ENCODE measurements around the gene PRDM12. TPM values are rescaled to one million over a fixed set of nuclear protein-coding genes. Genes with fewer than 3 reads are reported as not detected.

Gene PRDM12
- total and polyA plus RNA-seq, 7 donors, result 0.03 to 0.17 (median 0.06) TPM; not detected in 4

DNA sequence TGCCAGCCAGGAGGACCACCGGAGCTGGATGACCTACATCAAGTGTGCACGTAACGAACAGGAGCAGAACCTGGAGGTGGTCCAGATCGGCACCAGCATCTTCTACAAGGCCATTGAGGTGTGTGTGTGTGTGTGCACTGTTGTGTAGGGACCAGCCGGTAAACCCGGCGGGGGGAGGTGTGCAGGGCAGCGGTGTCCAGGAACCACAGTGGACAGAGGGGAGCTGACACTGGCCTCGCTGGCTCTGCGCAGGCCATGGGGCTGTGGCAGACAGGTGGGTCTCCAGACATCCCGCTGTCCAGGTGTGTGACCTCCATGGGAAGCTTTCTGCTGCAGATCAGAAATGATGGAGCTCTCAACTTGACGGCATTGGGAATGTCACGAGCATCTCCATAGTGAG is 3.8 kb downstream of the PRDM12 start:
- TF ChIP-seq, protein P1, sequence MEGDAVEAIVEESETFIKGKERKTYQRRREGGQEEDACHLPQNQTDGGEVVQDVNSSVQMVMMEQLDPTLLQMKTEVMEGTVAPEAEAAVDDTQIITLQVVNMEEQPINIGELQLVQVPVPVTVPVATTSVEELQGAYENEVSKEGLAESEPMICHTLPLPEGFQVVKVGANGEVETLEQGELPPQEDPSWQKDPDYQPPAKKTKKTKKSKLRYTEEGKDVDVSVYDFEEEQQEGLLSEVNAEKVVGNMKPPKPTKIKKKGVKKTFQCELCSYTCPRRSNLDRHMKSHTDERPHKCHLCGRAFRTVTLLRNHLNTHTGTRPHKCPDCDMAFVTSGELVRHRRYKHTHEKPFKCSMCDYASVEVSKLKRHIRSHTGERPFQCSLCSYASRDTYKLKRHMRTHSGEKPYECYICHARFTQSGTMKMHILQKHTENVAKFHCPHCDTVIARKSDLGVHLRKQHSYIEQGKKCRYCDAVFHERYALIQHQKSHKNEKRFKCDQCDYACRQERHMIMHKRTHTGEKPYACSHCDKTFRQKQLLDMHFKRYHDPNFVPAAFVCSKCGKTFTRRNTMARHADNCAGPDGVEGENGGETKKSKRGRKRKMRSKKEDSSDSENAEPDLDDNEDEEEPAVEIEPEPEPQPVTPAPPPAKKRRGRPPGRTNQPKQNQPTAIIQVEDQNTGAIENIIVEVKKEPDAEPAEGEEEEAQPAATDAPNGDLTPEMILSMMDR (IDR thresholded peaks at IDR 0.05), result no peak
- H3K4me1 ChIP-seq, result peaks cover 13% of the 10 kb centered on the region
- DNase-seq, result no peak
- intact Hi-C loops (cut with DNase I), result no loop called here
- WGBS, 3 donors, result 91 to 92% (median 92%) methylated on average over 13 of the region's 13 CpGs
- H3K27me3 ChIP-seq (ENCODE audit: insufficient read depth in 3 of 3, low read length in 2 of 3), result peaks cover 0 to 51% (median 31%) of the 10 kb centered on the region in 3 donors
- H3K4me3 ChIP-seq, result no peak overlapping the region
- no peak overlapping the region for H3K27ac ChIP-seq
- no peaks in the 10 kb centered on the region for H3K9me3 ChIP-seq
- H3K36me3 ChIP-seq (ENCODE audit: insufficient read depth in 1 of 2, low read depth in 1 of 2), result no peaks in the 10 kb centered on the region
- ATAC-seq, result no peak

DNA sequence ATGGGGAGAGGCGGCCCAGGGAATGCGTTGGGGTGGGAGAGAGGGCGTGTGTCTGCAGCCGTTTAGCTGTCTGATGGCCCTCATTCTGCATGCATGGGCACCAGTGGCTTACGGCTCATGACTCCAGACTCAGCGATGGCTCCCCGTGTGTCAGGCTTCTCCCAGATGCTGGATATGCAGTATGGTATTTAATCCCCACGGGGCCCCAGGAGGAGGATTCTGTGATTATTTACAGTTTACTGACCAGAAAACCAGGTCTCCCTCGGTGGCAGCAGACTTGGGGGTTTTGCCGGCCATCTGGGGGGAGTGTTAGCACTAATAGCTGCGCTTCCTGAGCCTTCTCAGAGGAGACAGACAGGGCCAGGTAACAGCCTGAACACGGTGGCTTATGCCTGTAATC is 4.3 kb downstream of the PRDM12 start:
- Histone ChIP-seq H3K4me1 (peaks cover 13% of the 10 kb centered on the region), H3K36me3 (ENCODE audit: insufficient read depth in 1 of 2, low read depth in 1 of 2) (no peaks in the 10 kb centered on the region), H3K4me3 (no peak overlapping the region), H3K27me3 (ENCODE audit: insufficient read depth in 3 of 3, low read length in 2 of 3) (peaks cover 0 to 47% (median 30%) of the 10 kb centered on the region in 3 donors), H3K27ac (no peak overlapping the region), H3K9me3 (no peaks in the 10 kb centered on the region)
- ATAC-seq, result no peak
- WGBS, 3 donors, result 64 to 72% (median 69%) methylated on average over 12 of the region's 12 CpGs
- TF ChIP-seq, protein P1 (IDR thresholded peaks at IDR 0.05), result no peak
- DNase-seq, result no peak
- intact Hi-C loops (cut with DNase I), result no loop called here

DNA sequence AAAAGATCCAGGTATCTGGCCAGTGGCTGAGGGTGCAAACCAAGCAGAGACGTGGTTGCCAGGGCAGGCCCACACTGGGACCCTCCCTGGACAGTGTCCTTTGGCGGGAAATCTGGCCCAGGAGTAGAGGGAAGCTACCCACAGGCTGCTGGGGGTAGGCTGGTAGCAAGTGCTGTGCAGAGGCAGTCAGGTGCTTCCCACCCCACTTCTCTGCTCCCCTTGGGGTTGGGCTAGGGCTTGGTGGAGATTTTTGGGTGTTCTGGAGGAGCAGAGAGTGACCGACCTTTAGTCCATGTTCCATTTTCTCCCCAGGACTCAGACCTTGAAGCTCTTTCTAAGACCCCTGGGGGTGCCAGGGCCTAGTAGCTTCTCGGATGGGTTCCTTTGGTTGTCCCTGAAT is 5.6 kb downstream of the PRDM12 start:
- Histone ChIP-seq H3K4me3 (no peak overlapping the region), H3K36me3 (ENCODE audit: insufficient read depth in 1 of 2, low read depth in 1 of 2) (no peaks in the 10 kb centered on the region), H3K27ac (no peak overlapping the region), H3K9me3 (no peaks in the 10 kb centered on the region), H3K4me1 (peaks cover 7% of the 10 kb centered on the region), H3K27me3 (ENCODE audit: insufficient read depth in 3 of 3, low read length in 2 of 3) (peaks cover 0 to 34% (median 18%) of the 10 kb centered on the region in 3 donors)
- intact Hi-C loops (cut with DNase I), result no loop called here
- ATAC-seq (no peak), DNase-seq (no peak)
- TF ChIP-seq, protein P1 (IDR thresholded peaks at IDR 0.05), result no peak
- WGBS, 3 donors, result 84 to 93% (median 88%) methylated on average over 4 of the region's 4 CpGs

DNA sequence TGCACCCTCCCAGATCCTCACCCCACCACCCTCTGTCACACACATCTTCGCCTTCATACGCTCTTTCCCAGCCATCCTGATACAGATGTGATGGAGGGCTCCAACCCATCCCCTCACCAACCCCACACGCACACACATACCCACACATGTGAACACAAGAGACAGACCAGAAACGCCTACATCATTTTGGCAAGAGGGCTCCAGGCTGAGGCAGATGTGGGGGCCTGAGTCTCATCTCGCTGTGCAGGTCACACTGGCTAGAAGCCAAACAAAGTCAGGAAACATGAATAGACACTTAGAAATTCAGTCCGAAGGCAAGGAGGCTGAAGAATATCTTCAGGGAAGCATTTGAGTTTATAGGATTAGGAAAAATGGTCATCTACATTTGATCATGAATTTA is 6.2 kb downstream of the PRDM12 start:
- Histone ChIP-seq H3K9me3 (no peaks in the 10 kb centered on the region), H3K4me1 (peaks cover 2% of the 10 kb centered on the region), H3K27me3 (ENCODE audit: insufficient read depth in 3 of 3, low read length in 2 of 3) (peaks cover 0 to 28% (median 15%) of the 10 kb centered on the region in 3 donors), H3K36me3 (ENCODE audit: insufficient read depth in 1 of 2, low read depth in 1 of 2) (no peaks in the 10 kb centered on the region), H3K4me3 (no peak overlapping the region), H3K27ac (no peak overlapping the region)
- intact Hi-C loops (cut with DNase I), result no loop called here
- TF ChIP-seq, protein P1 (IDR thresholded peaks at IDR 0.05), result no peak
- no peak for DNase-seq
- WGBS, 3 donors, result 88 to 90% (median 89%) methylated on average over 6 of the region's 6 CpGs
- no peak for ATAC-seq

DNA sequence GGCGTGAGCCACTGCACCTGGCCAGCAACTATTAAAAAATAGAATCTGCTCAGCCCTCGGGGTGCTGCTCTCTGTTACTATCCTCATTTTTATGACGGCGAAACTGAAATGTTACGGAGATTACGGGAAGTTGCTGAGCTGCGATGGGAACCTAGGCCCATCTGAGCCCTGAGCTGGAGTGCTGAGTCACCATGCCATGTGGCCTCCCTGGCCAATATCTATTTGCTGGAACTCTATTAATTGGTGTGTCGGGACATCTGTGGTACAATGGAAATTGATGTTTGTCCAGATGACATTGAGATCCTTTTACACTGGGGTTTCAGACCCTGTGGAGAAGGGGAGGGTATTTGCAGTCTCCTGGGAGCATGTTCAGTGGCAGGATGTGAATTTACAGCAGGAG is 8.1 kb downstream of the PRDM12 start:
- no peaks in the 10 kb centered on the region for H3K9me3 ChIP-seq
- WGBS, 3 donors, result 49 to 70% (median 58%) methylated on average over 8 of the region's 8 CpGs
- peaks cover 0 to 11% (median 4%) of the 10 kb centered on the region in 3 donors for H3K27me3 ChIP-seq (ENCODE audit: insufficient read depth in 3 of 3, low read length in 2 of 3)
- ATAC-seq (peak in 1 of 4 donors; percentile 30), DNase-seq (no peak)
- H3K4me1 ChIP-seq, result no peaks in the 10 kb centered on the region
- H3K27ac ChIP-seq, result no peak overlapping the region
- H3K36me3 ChIP-seq (ENCODE audit: insufficient read depth in 1 of 2, low read depth in 1 of 2), result no peaks in the 10 kb centered on the region
- TF ChIP-seq, protein P1 (IDR thresholded peaks at IDR 0.05), result no peak
- no peak overlapping the region for H3K4me3 ChIP-seq
- intact Hi-C loops (cut with DNase I), result no loop called here
